Measurements from ENCODE around the gene BNC2.
A peak's percentile ranks its signal among the peaks of the same experiment; 100 is the strongest.

The BNC2 gene

DNA sequence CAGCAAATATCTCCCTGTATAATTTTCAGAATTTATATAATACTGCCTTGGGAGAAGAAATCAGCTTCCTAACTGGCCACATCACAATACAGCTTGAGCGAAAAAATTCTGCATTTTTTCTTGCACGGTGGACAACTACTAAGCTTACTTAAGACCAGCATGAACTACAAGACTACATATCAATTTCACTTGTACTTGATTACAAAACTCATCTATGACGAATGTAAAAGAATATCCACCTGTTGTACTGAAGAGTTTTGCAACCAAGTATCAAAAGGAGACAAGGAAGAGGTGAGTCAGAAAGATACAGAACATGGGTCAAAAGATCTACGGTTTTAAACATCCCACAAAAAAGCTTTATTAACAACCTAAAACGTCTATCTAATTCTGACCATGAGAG lies 279.4 kb downstream of the BNC2 start:
- Histone ChIP-seq H3K9me3 (replicated peaks in 1 of 2; ENCODE audit: control insufficient read depth in 2 of 2, insufficient read depth in 1 of 2, low read depth in 1 of 2, low read length in 2 of 2) (no peaks in the 10 kb centered on the region), H2AFZ (ENCODE audit: low read length) (no peak overlapping the region), H3K4me1 (ENCODE audit: control insufficient read depth in 2 of 2, insufficient read depth in 1 of 2, low read depth in 1 of 2, low read length in 2 of 2) (no peaks in the 10 kb centered on the region), H3K4ac (ENCODE audit: low read length) (no peak overlapping the region), H3K79me1 (ENCODE audit: low read depth, low read length) (no peaks in the 10 kb centered on the region), H3K27me3 (ENCODE audit: control insufficient read depth in 3 of 3, insufficient read depth in 3 of 3, low read depth in 1 of 3, low read length in 3 of 3) (no peaks in the 10 kb centered on the region), H3K27ac (replicated peaks; ENCODE audit: low read length) (no peak overlapping the region), H2BK120ac (ENCODE audit: low read depth, low read length) (no peak overlapping the region), H2BK12ac (ENCODE audit: low read length) (no peak overlapping the region), H4K91ac (ENCODE audit: low read depth, low read length, poor library complexity) (no peak overlapping the region), H3K14ac (ENCODE audit: low read length) (no peak overlapping the region), H3K9ac (ENCODE audit: low read depth, low read length, poor library complexity) (no peak overlapping the region), H2AK5ac (ENCODE audit: low read depth, low read length) (no peak overlapping the region), H3K36me3 (replicated peaks in 1 of 2; ENCODE audit: control insufficient read depth in 2 of 2, insufficient read depth in 2 of 2, low read length in 2 of 2) (no peaks in the 10 kb centered on the region), H3K4me2 (ENCODE audit: insufficient read depth, low read length, poor library complexity, severe bottlenecking) (no peak overlapping the region), H3K18ac (ENCODE audit: low read length) (no peak overlapping the region), H2BK5ac (ENCODE audit: low read length) (no peak overlapping the region), H4K8ac (ENCODE audit: low read depth, low read length) (no peak overlapping the region), H3K4me3 (ENCODE audit: low read length in 2 of 2) (no peak overlapping the region), H3K23ac (ENCODE audit: low read depth, low read length, poor library complexity) (no peak overlapping the region), H2BK15ac (ENCODE audit: low read length) (no peak overlapping the region)
- no peak for DNase-seq (ENCODE audit: low spot score)
- no CpG with 5 or more reads among the region's 5 CpGs for WGBS, 2 donors (ENCODE audit: extremely low coverage in 2 of 2, insufficient read length in 2 of 2, insufficient replicate concordance in 1 of 2)

DNA sequence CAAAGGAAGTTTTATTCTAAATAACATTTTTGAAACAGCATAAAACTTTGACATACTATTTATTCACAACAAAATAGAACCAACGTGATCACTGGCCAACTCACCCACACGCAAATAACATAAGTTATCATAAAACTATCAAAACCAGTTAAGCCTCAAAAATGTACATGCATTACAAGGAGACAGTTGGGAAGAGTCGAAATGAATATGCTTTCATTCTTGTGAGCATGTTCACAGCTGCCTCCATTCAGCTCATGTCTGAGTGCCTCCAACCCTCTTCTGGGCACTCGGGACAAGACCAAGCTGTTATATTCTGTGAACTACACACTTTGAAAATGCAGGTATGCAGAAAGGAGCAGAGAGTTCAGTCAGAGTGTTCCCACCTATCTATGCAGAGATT lies 284.9 kb downstream of the BNC2 start:
- Histone ChIP-seq H3K79me1 (ENCODE audit: low read depth, low read length) (no peaks in the 10 kb centered on the region), H3K18ac (ENCODE audit: low read length) (no peak overlapping the region), H3K4ac (ENCODE audit: low read length) (no peak overlapping the region), H3K4me3 (ENCODE audit: low read length in 2 of 2) (no peak overlapping the region), H2AFZ (ENCODE audit: low read length) (no peak overlapping the region), H3K4me1 (ENCODE audit: control insufficient read depth in 2 of 2, insufficient read depth in 1 of 2, low read depth in 1 of 2, low read length in 2 of 2) (no peaks in the 10 kb centered on the region), H2BK12ac (ENCODE audit: low read length) (no peak overlapping the region), H4K91ac (ENCODE audit: low read depth, low read length, poor library complexity) (no peak overlapping the region), H4K8ac (ENCODE audit: low read depth, low read length) (no peak overlapping the region), H3K9ac (ENCODE audit: low read depth, low read length, poor library complexity) (no peak overlapping the region), H3K9me3 (replicated peaks in 1 of 2; ENCODE audit: control insufficient read depth in 2 of 2, insufficient read depth in 1 of 2, low read depth in 1 of 2, low read length in 2 of 2) (no peaks in the 10 kb centered on the region), H3K27me3 (ENCODE audit: control insufficient read depth in 3 of 3, insufficient read depth in 3 of 3, low read depth in 1 of 3, low read length in 3 of 3) (no peaks in the 10 kb centered on the region), H2AK5ac (ENCODE audit: low read depth, low read length) (no peak overlapping the region), H3K23ac (ENCODE audit: low read depth, low read length, poor library complexity) (no peak overlapping the region), H3K27ac (replicated peaks; ENCODE audit: low read length) (no peak overlapping the region), H3K14ac (ENCODE audit: low read length) (no peak overlapping the region), H3K36me3 (replicated peaks in 1 of 2; ENCODE audit: control insufficient read depth in 2 of 2, insufficient read depth in 2 of 2, low read length in 2 of 2) (no peaks in the 10 kb centered on the region), H2BK120ac (ENCODE audit: low read depth, low read length) (no peak overlapping the region), H2BK5ac (ENCODE audit: low read length) (no peak overlapping the region), H3K4me2 (ENCODE audit: insufficient read depth, low read length, poor library complexity, severe bottlenecking) (no peak overlapping the region), H2BK15ac (ENCODE audit: low read length) (no peak overlapping the region)
- WGBS, 2 donors (ENCODE audit: extremely low coverage in 2 of 2, insufficient read length in 2 of 2, insufficient replicate concordance in 1 of 2): no CpG with 5 or more reads among the region's 4 CpGs
- no peak for DNase-seq (ENCODE audit: low spot score)

GRCh38 chr9:16579872-16580432 lies 290.5 kb downstream of the BNC2 start:
- H2BK12ac ChIP-seq (ENCODE audit: low read length): no peak overlapping the region
- H2BK15ac ChIP-seq (ENCODE audit: low read length): no peak overlapping the region
- H3K4me1 ChIP-seq (ENCODE audit: control insufficient read depth in 2 of 2, insufficient read depth in 1 of 2, low read depth in 1 of 2, low read length in 2 of 2): peaks cover 0 to 5% of the 10 kb centered on the region in 2 donors
- no peak overlapping the region for H3K14ac ChIP-seq (ENCODE audit: low read length)
- H4K91ac ChIP-seq (ENCODE audit: low read depth, low read length, poor library complexity): no peak overlapping the region
- H4K8ac ChIP-seq (ENCODE audit: low read depth, low read length): no peak overlapping the region
- no peak overlapping the region for H2BK5ac ChIP-seq (ENCODE audit: low read length)
- no peak for DNase-seq (ENCODE audit: low spot score)
- H3K9ac ChIP-seq (ENCODE audit: low read depth, low read length, poor library complexity): no peak overlapping the region
- no peak overlapping the region for H3K4me2 ChIP-seq (ENCODE audit: insufficient read depth, low read length, poor library complexity, severe bottlenecking)
- H3K36me3 ChIP-seq (replicated peaks in 1 of 2; ENCODE audit: control insufficient read depth in 2 of 2, insufficient read depth in 2 of 2, low read length in 2 of 2): no peaks in the 10 kb centered on the region
- H3K79me1 ChIP-seq (ENCODE audit: low read depth, low read length): no peaks in the 10 kb centered on the region
- no peak overlapping the region for H3K27ac ChIP-seq (replicated peaks; ENCODE audit: low read length)
- WGBS, 2 donors (ENCODE audit: extremely low coverage in 2 of 2, insufficient read length in 2 of 2, insufficient replicate concordance in 1 of 2): no CpG with 5 or more reads among the region's 2 CpGs
- no peak overlapping the region for H2AK5ac ChIP-seq (ENCODE audit: low read depth, low read length)
- H3K27me3 ChIP-seq (ENCODE audit: control insufficient read depth in 3 of 3, insufficient read depth in 3 of 3, low read depth in 1 of 3, low read length in 3 of 3): no peaks in the 10 kb centered on the region
- no peak overlapping the region for H2AFZ ChIP-seq (ENCODE audit: low read length)
- H3K18ac ChIP-seq (ENCODE audit: low read length): no peak overlapping the region
- no peak overlapping the region for H3K4ac ChIP-seq (ENCODE audit: low read length)
- H3K4me3 ChIP-seq (ENCODE audit: low read length in 2 of 2): peak overlapping the region in 1 of 2 donors; percentile 58
- no peak overlapping the region for H2BK120ac ChIP-seq (ENCODE audit: low read depth, low read length)
- H3K23ac ChIP-seq (ENCODE audit: low read depth, low read length, poor library complexity): no peak overlapping the region
- no peaks in the 10 kb centered on the region for H3K9me3 ChIP-seq (replicated peaks in 1 of 2; ENCODE audit: control insufficient read depth in 2 of 2, insufficient read depth in 1 of 2, low read depth in 1 of 2, low read length in 2 of 2)

DNA sequence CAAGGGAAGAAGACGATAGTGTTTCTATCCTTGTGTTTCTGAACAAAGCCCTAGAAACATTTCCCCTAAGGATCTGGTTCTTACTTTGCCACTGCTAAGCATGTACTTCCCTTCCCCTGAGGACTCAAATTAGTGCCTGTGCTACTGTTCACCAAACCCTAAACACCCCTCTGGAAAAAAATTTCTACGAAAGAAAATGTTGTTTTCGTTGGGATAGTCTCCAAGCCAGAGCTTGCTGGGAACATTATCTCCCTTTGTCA lies 294.6 kb downstream of the BNC2 start:
- Histone ChIP-seq H4K91ac (ENCODE audit: low read depth, low read length, poor library complexity) (no peak overlapping the region), H3K4me2 (ENCODE audit: insufficient read depth, low read length, poor library complexity, severe bottlenecking) (no peak overlapping the region), H2BK5ac (ENCODE audit: low read length) (no peak overlapping the region), H2BK15ac (ENCODE audit: low read length) (no peak overlapping the region), H3K4ac (ENCODE audit: low read length) (no peak overlapping the region), H3K9me3 (replicated peaks in 1 of 2; ENCODE audit: control insufficient read depth in 2 of 2, insufficient read depth in 1 of 2, low read depth in 1 of 2, low read length in 2 of 2) (no peaks in the 10 kb centered on the region), H4K8ac (ENCODE audit: low read depth, low read length) (no peak overlapping the region), H2BK120ac (ENCODE audit: low read depth, low read length) (no peak overlapping the region), H2AFZ (ENCODE audit: low read length) (peak overlapping the region; percentile 19), H3K14ac (ENCODE audit: low read length) (no peak overlapping the region), H3K4me1 (ENCODE audit: control insufficient read depth in 2 of 2, insufficient read depth in 1 of 2, low read depth in 1 of 2, low read length in 2 of 2) (peaks cover 2 to 9% of the 10 kb centered on the region in 2 donors), H3K27ac (replicated peaks; ENCODE audit: low read length) (no peak overlapping the region), H3K18ac (ENCODE audit: low read length) (no peak overlapping the region), H3K79me1 (ENCODE audit: low read depth, low read length) (no peaks in the 10 kb centered on the region), H3K9ac (ENCODE audit: low read depth, low read length, poor library complexity) (no peak overlapping the region), H3K36me3 (replicated peaks in 1 of 2; ENCODE audit: control insufficient read depth in 2 of 2, insufficient read depth in 2 of 2, low read length in 2 of 2) (no peaks in the 10 kb centered on the region), H2AK5ac (ENCODE audit: low read depth, low read length) (no peak overlapping the region), H3K27me3 (ENCODE audit: control insufficient read depth in 3 of 3, insufficient read depth in 3 of 3, low read depth in 1 of 3, low read length in 3 of 3) (no peaks in the 10 kb centered on the region), H3K4me3 (ENCODE audit: low read length in 2 of 2) (no peak overlapping the region), H3K23ac (ENCODE audit: low read depth, low read length, poor library complexity) (no peak overlapping the region), H2BK12ac (ENCODE audit: low read length) (no peak overlapping the region)
- no peak for DNase-seq (ENCODE audit: low spot score)
- WGBS, 2 donors (ENCODE audit: extremely low coverage in 2 of 2, insufficient read length in 2 of 2, insufficient replicate concordance in 1 of 2): no CpG with 5 or more reads among the region's 3 CpGs
